Keratinocyte (primary cell): ENCODE measurements around the gene DISP2.

Experiments used
- CTCF ChIP-seq, 3 experiments: IDR thresholded peaks in 1 of 3; conservative IDR thresholded peaks in 1 of 3; optimal IDR thresholded peaks in 1 of 3; 2 replicates in 2 of 3; 3 replicates in 1 of 3; pipeline versions ENCODE3 to v1.5.1; 2011; ENCODE audit warnings: low read length in 3 of 3, mild to moderate bottlenecking in 3 of 3, moderate library complexity in 2 of 3, control low read depth in 1 of 3, inconsistent platforms in 1 of 3; ENCODE audit not compliant: insufficient read depth in 2 of 3; ENCODE audit errors: extremely low read depth in 1 of 3
- EZH2 ChIP-seq: IDR thresholded peaks from one replicate; pipeline ENCODE4 v1.6.1; 2012; ENCODE audit warnings: inconsistent platforms, mild to moderate bottlenecking, low read length, moderate library complexity

GRCh38 chr15:40325188-40325587 lies 32.8 kb upstream of the DISP2 start:
- TF ChIP-seq CTCF (optimal IDR thresholded peaks at IDR 0.05 in 1 of 3, IDR thresholded peaks at IDR 0.05 in 1 of 3, conservative IDR thresholded peaks at IDR 0.05 in 1 of 3; ENCODE audit: extremely low read depth in 1 of 3, insufficient read depth in 2 of 3, low read length in 3 of 3): no peak
- TF ChIP-seq EZH2: no peak
